ENCODE data around the gene MTUS2. TPM values are rescaled to one million over a fixed set of nuclear protein-coding genes. Genes with fewer than 3 reads are reported as not detected.

Gene MTUS2
- total RNA-seq, 1 experiment from 2014 or later = 0.11 TPM

GRCh38 chr13:28872427-28873176, 52.5 kb downstream of the MTUS2 start:
- H3K27ac ChIP-seq (ENCODE audit: low read depth, low read length, poor library complexity, severe bottlenecking) = no peak overlapping the region
- ChIA-PET POLR2A (ENCODE audit: low non-redundant PET) (no interaction called here), CTCF (no interaction called here)
- intact Hi-C loops (cut with micrococcal nuclease; ENCODE audit: unreplicated experiment) = no loop called here
- DNase-seq (ENCODE audit: low spot score) = no peak
- no peak overlapping the region for H3K4me3 ChIP-seq (ENCODE audit: low read depth, low read length, poor library complexity, severe bottlenecking)
- no peaks in the 10 kb centered on the region for H3K27me3 ChIP-seq (replicated peaks; ENCODE audit: insufficient read depth, low read depth, low read length, poor library complexity)
- TF ChIP-seq CTCF (conservative IDR thresholded peaks at IDR 0.05; ENCODE audit: low read depth, low read length) = no peak
- TF ChIP-seq EZH2 (IDR thresholded peaks at IDR 0.05; ENCODE audit: borderline replicate concordance, low read depth, low read length, poor library complexity, severe bottlenecking) = no peak
- BruUV-seq (replicated peaks) = no TSS peak
- no peaks in the 10 kb centered on the region for H3K36me3 ChIP-seq (ENCODE audit: insufficient read depth, low read length, poor library complexity, severe bottlenecking)
- H3K4me1 ChIP-seq (ENCODE audit: insufficient read depth, low read length, poor library complexity, severe bottlenecking) = no peaks in the 10 kb centered on the region
- peaks cover 6% of the 10 kb centered on the region for H3K9me3 ChIP-seq (ENCODE audit: low read depth, low read length, poor library complexity, severe bottlenecking)

- Histone ChIP-seq H3K27me3 (replicated peaks; ENCODE audit: insufficient read depth, low read depth, low read length, poor library complexity) (no peaks in the 10 kb centered on the region), H3K4me3 (ENCODE audit: low read depth, low read length, poor library complexity, severe bottlenecking) (no peak overlapping the region), H3K9me3 (ENCODE audit: low read depth, low read length, poor library complexity, severe bottlenecking) (peaks cover 6% of the 10 kb centered on the region), H3K27ac (ENCODE audit: low read depth, low read length, poor library complexity, severe bottlenecking) (no peak overlapping the region), H3K36me3 (ENCODE audit: insufficient read depth, low read length, poor library complexity, severe bottlenecking) (no peaks in the 10 kb centered on the region), H3K4me1 (ENCODE audit: insufficient read depth, low read length, poor library complexity, severe bottlenecking) (no peaks in the 10 kb centered on the region)
- CTCF ChIA-PET = no interaction called here
- BruUV-seq (replicated peaks) = no TSS peak
- intact Hi-C loops (cut with micrococcal nuclease; ENCODE audit: unreplicated experiment) = no loop called here
- TF ChIP-seq CTCF (conservative IDR thresholded peaks at IDR 0.05; ENCODE audit: low read depth, low read length) (no peak), EZH2 (IDR thresholded peaks at IDR 0.05; ENCODE audit: borderline replicate concordance, low read depth, low read length, poor library complexity, severe bottlenecking) (no peak)
- no peak for DNase-seq (ENCODE audit: low spot score)
- POLR2A ChIA-PET (ENCODE audit: low non-redundant PET) = no interaction called here
Observed at GRCh38 chr13:28875846-28876615, 55.9 kb downstream of the MTUS2 start.

- DNase-seq (ENCODE audit: low spot score) = no peak
- intact Hi-C loops (cut with micrococcal nuclease; ENCODE audit: unreplicated experiment) = no loop called here
- TF ChIP-seq EZH2 (IDR thresholded peaks at IDR 0.05; ENCODE audit: borderline replicate concordance, low read depth, low read length, poor library complexity, severe bottlenecking) = no peak
- TF ChIP-seq CTCF (conservative IDR thresholded peaks at IDR 0.05; ENCODE audit: low read depth, low read length) = no peak
- ChIA-PET POLR2A (ENCODE audit: low non-redundant PET) (interaction anchor here (0.9 kb wide), 1 partner anchor 277 kb away, joined by 3 read pairs; no protein-coding TSS in a partner anchor), CTCF (no interaction called here)
- H3K36me3 ChIP-seq (ENCODE audit: insufficient read depth, low read length, poor library complexity, severe bottlenecking) = no peaks in the 10 kb centered on the region
- peaks cover 4% of the 10 kb centered on the region for H3K9me3 ChIP-seq (ENCODE audit: low read depth, low read length, poor library complexity, severe bottlenecking)
- H3K27me3 ChIP-seq (replicated peaks; ENCODE audit: insufficient read depth, low read depth, low read length, poor library complexity) = no peaks in the 10 kb centered on the region
- H3K4me3 ChIP-seq (ENCODE audit: low read depth, low read length, poor library complexity, severe bottlenecking) = no peak overlapping the region
- BruUV-seq (replicated peaks) = no TSS peak
- H3K4me1 ChIP-seq (ENCODE audit: insufficient read depth, low read length, poor library complexity, severe bottlenecking) = no peaks in the 10 kb centered on the region
- H3K27ac ChIP-seq (ENCODE audit: low read depth, low read length, poor library complexity, severe bottlenecking) = no peak overlapping the region
Observed at GRCh38 chr13:28877408-28877807, 57.3 kb downstream of the MTUS2 start.
